ENCODE data around the gene RASL10A. TPM values are rescaled to one million over a fixed set of nuclear protein-coding genes. Genes with fewer than 3 reads are reported as not detected.

Gene RASL10A
- total RNA-seq, 1 donor from 2014 or later: 1.4 TPM

- Histone ChIP-seq H3K36me3 (no peaks in the 10 kb centered on the region), H3K27me3 (ENCODE audit: low read depth) (peaks cover 34% of the 10 kb centered on the region), H3K9me3 (replicated peaks) (no peaks in the 10 kb centered on the region), H3K4me1 (peaks cover 32% of the 10 kb centered on the region), H3K27ac (replicated peaks) (no peak overlapping the region), H3K4me3 (no peak overlapping the region)
- DNase-seq: no peak
- no peak for TF ChIP-seq CTCF (IDR thresholded peaks at IDR 0.05; ENCODE audit: borderline replicate concordance)
- intact Hi-C loops (cut with micrococcal nuclease): no loop called here
Observed at GRCh38 chr22:29317827-29318454, 2.4 kb upstream of the RASL10A start.

GRCh38 chr22:29316141-29316828 is 788 bp upstream of the RASL10A start:
- intact Hi-C loops (cut with micrococcal nuclease): no loop called here
- Histone ChIP-seq H3K9me3 (replicated peaks) (no peaks in the 10 kb centered on the region), H3K4me3 (peak overlapping the region; percentile 67), H3K4me1 (peaks cover 48% of the 10 kb centered on the region), H3K27ac (replicated peaks) (no peak overlapping the region), H3K27me3 (ENCODE audit: low read depth) (peaks cover 34% of the 10 kb centered on the region), H3K36me3 (no peaks in the 10 kb centered on the region)
- no peak for DNase-seq
- no peak for TF ChIP-seq CTCF (IDR thresholded peaks at IDR 0.05; ENCODE audit: borderline replicate concordance)

- intact Hi-C loops (cut with micrococcal nuclease): no loop called here
- peaks cover 64% of the 10 kb centered on the region for H3K4me1 ChIP-seq
Observed at GRCh38 chr22:29314537-29315285, 786 bp downstream of the RASL10A start.

GRCh38 chr22:29313576-29314466 is 1.7 kb downstream of the RASL10A start:
- Histone ChIP-seq H3K4me1 (peaks cover 73% of the 10 kb centered on the region), H3K4me3 (peak overlapping the region; percentile 67), H3K27ac (replicated peaks) (no peak overlapping the region), H3K36me3 (no peaks in the 10 kb centered on the region), H3K9me3 (replicated peaks) (no peaks in the 10 kb centered on the region), H3K27me3 (ENCODE audit: low read depth) (peaks cover 34% of the 10 kb centered on the region)
- no peak for TF ChIP-seq CTCF (IDR thresholded peaks at IDR 0.05; ENCODE audit: borderline replicate concordance)
- intact Hi-C loops (cut with micrococcal nuclease): no loop called here
- DNase-seq: no peak

More at GRCh38 chr22:29314537-29315285, 786 bp downstream of the RASL10A start:
- H3K36me3 ChIP-seq: no peaks in the 10 kb centered on the region
- peak overlapping the region; percentile 67 for H3K4me3 ChIP-seq
- no peak for DNase-seq
- H3K27me3 ChIP-seq (ENCODE audit: low read depth): peaks cover 34% of the 10 kb centered on the region
- peak overlapping the region; percentile 44 for H3K27ac ChIP-seq (replicated peaks)
- H3K9me3 ChIP-seq (replicated peaks): no peaks in the 10 kb centered on the region
- no peak for TF ChIP-seq CTCF (IDR thresholded peaks at IDR 0.05; ENCODE audit: borderline replicate concordance)

- H3K27me3 ChIP-seq (ENCODE audit: low read depth): peaks cover 34% of the 10 kb centered on the region
- H3K36me3 ChIP-seq: no peaks in the 10 kb centered on the region
- H3K9me3 ChIP-seq (replicated peaks): no peaks in the 10 kb centered on the region
- intact Hi-C loops (cut with micrococcal nuclease): no loop called here
- H3K27ac ChIP-seq (replicated peaks): peak overlapping the region; percentile 97
- peak overlapping the region; percentile 67 for H3K4me3 ChIP-seq
- H3K4me1 ChIP-seq: peaks cover 79% of the 10 kb centered on the region
- DNase-seq: no peak
- peak; percentile 69 for TF ChIP-seq CTCF (IDR thresholded peaks at IDR 0.05; ENCODE audit: borderline replicate concordance)
Observed at GRCh38 chr22:29313126-29313575, 2.3 kb downstream of the RASL10A start.
